ENCODE data around the gene SULT1B1. TPM values are rescaled to one million over a fixed set of nuclear protein-coding genes. Genes with fewer than 3 reads are reported as not detected.

SULT1B1 gene
- total RNA-seq, 1 experiment from 2014 or later = not detected

DNA sequence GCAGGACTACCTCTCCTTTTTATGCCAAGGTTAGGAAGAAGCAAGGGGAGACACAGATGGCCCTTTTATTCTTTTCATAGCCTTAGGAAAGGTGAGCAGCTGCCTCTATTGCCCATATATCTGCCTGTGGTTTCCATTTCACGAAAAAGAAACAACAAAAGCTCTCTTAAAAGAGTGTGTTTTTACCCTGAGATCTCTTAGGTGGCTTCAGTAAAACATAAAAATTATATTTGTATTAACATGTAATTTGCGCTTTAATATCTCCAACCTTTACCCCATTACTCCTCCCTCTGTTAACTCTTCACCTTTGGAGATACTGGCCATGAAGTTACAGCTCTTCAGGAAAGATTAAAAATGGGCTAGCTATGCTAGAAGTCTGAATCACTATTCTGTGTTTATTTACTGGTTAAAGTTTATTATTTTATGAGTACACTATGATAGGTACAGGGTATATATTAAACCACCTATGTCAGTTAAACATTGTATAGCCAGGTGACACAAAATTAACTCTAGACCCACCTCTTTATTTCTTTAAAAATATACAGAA, 15.0 kb upstream of the SULT1B1 start:
- no peak overlapping the region for H4K8ac ChIP-seq (replicated peaks; ENCODE audit: insufficient read length, low read depth, low read length)
- no peak overlapping the region for H3K4me2 ChIP-seq (ENCODE audit: insufficient read depth, insufficient read length, low read length)
- H3K4ac ChIP-seq (ENCODE audit: low read depth, low read length) = no peak overlapping the region
- H3K14ac ChIP-seq (ENCODE audit: insufficient read depth, low read length) = no peak overlapping the region
- Mint-ChIP-seq H3K36me3 (ENCODE audit: insufficient read depth in 1 of 3, low read depth in 3 of 3) (no peaks in the 10 kb centered on the region), H3K9me3 (no peaks in the 10 kb centered on the region), H3K4me3 (no peak overlapping the region), H3K27me3 (ENCODE audit: low read depth) (no peaks in the 10 kb centered on the region; the same call in 1 of the 2 replicates), H3K27ac (peak overlapping the region in 1 of 3 experiments; percentile 34; a peak in 2 of 7 replicates), H3K4me1 (peaks cover 0 to 2% of the 10 kb centered on the region in 2 experiments; a peak in 1 of 4 replicates)
- H4K91ac ChIP-seq (ENCODE audit: insufficient read length, low read depth, low read length) = no peak overlapping the region
- no peak overlapping the region for H2AFZ ChIP-seq (ENCODE audit: low read length)
- H3K23me2 ChIP-seq (ENCODE audit: insufficient read length, low read depth, low read length, poor library complexity, severe bottlenecking) = no peaks in the 10 kb centered on the region
- H3K9me3 ChIP-seq (ENCODE audit: control insufficient read depth, low read depth, low read length) = no peaks in the 10 kb centered on the region
- no peak for TF ChIP-seq CTCF (conservative IDR thresholded peaks at IDR 0.05)
- no peak overlapping the region for H2BK20ac ChIP-seq (ENCODE audit: low read depth, low read length, poor library complexity, severe bottlenecking)
- no peaks in the 10 kb centered on the region for H4K20me1 ChIP-seq (ENCODE audit: control insufficient read depth, insufficient read depth, insufficient read length)
- H2BK15ac ChIP-seq (ENCODE audit: low read depth, low read length) = no peak overlapping the region
- no peak overlapping the region for H2AK5ac ChIP-seq (ENCODE audit: insufficient read length, low read length)
- no peak for DNase-seq
- no peak overlapping the region for H3K9ac ChIP-seq (ENCODE audit: extremely low read depth, insufficient read length, low read length)
- no peak overlapping the region for H3K23ac ChIP-seq (ENCODE audit: insufficient read length, low read depth, low read length)
- no peak overlapping the region for H3T11ph ChIP-seq (ENCODE audit: low read length)
- no peak overlapping the region for H2BK5ac ChIP-seq (ENCODE audit: insufficient read length, low read length)
- H3K27ac ChIP-seq (ENCODE audit: insufficient read length, low read depth, low read length) = no peak overlapping the region
- no peaks in the 10 kb centered on the region for H3K4me1 ChIP-seq (ENCODE audit: insufficient read depth, low read length)
- H3K79me1 ChIP-seq (ENCODE audit: insufficient read depth, low read depth, low read length, poor library complexity, severe bottlenecking) = no peaks in the 10 kb centered on the region
- no peaks in the 10 kb centered on the region for H3K79me2 ChIP-seq (ENCODE audit: insufficient read depth, low read length)
- no CpG with 5 or more reads among the region's 2 CpGs for WGBS (ENCODE audit: extremely low coverage, insufficient read length, low lambda C conversion rate)
- no peak overlapping the region for H3K18ac ChIP-seq (ENCODE audit: insufficient read length, low read depth, low read length)
- no peak overlapping the region for H4K5ac ChIP-seq (ENCODE audit: insufficient read length, low read depth, low read length)
- no peak overlapping the region for H2BK12ac ChIP-seq (ENCODE audit: insufficient read length, low read depth, low read length)
- H3K56ac ChIP-seq (ENCODE audit: insufficient read length, low read depth, low read length) = no peak overlapping the region
- H3K27me3 ChIP-seq (ENCODE audit: insufficient read depth, low read length) = no peaks in the 10 kb centered on the region
- no peak overlapping the region for H2BK120ac ChIP-seq (ENCODE audit: low read depth, low read length, poor library complexity, severe bottlenecking)

Measured in H9 (cell line).